H1 (cell line): ENCODE data around the gene SRSF8. TPM values are rescaled to one million over a fixed set of nuclear protein-coding genes. Genes with fewer than 3 reads are reported as not detected.

ENCODE experiments used
- CTCF ChIA-PET: fragments of 300-600 bp; sonication (Branson Sonifier 250); formaldehyde crosslinking; loops from one replicate; lab custom pipeline; 2021; ENCODE audit not compliant: partially characterized antibody; lab: Charles Lee
- POLR2A ChIA-PET: fragments of 300-600 bp; sonication (Branson Sonifier 250); formaldehyde crosslinking; loops from one replicate; lab custom pipeline; 2021; ENCODE audit warnings: inconsistent platforms; ENCODE audit not compliant: partially characterized antibody; lab: Charles Lee
- DNase-seq, 2 experiments: peaks; one replicate each; pipeline versions ENCODE4 v3.0.0 to v3.0.0-alpha.2; 2010 to 2022; ENCODE audit warnings: low spot score in 2 of 2, low read depth in 1 of 2, mixed read lengths in 1 of 2
- FAIRE-seq: peaks from 2 replicates; lab custom pipeline; 2011; peaks lifted over from hg19 to GRCh38; lab: Jason Lieb, UNC
- H2AFZ ChIP-seq: 2 replicates; pipeline ENCODE4 v1.8.1; 2012; ENCODE audit warnings: low read length, inconsistent platforms
- H2AK5ac ChIP-seq: 2 replicates; pipeline ENCODE4 v1.6.1; 2013; ENCODE audit warnings: low read depth, low read length
- H2BK120ac ChIP-seq: replicated peaks from 2 replicates; pipeline ENCODE3; 2013; ENCODE audit warnings: low read depth, low read length, inconsistent platforms
- H2BK12ac ChIP-seq: 2 replicates; pipeline ENCODE4 v1.6.1; 2013; ENCODE audit warnings: low read depth, low read length
- H2BK15ac ChIP-seq: 2 replicates; pipeline ENCODE4 v1.6.1; 2013; ENCODE audit warnings: low read length
- H2BK20ac ChIP-seq: 2 replicates; pipeline ENCODE4 v1.6.1; 2013; ENCODE audit warnings: low read length
- H2BK5ac ChIP-seq: 2 replicates; pipeline ENCODE4 v1.6.1; 2013; ENCODE audit warnings: low read depth, low read length
- H3K14ac ChIP-seq: 2 replicates; pipeline ENCODE4 v1.6.1; 2013; ENCODE audit warnings: inconsistent platforms; ENCODE audit not compliant: insufficient read length
- H3K18ac ChIP-seq: 2 replicates; pipeline ENCODE4 v1.6.1; 2013; ENCODE audit warnings: low read length; ENCODE audit errors: extremely low read depth
- H3K23ac ChIP-seq: 2 replicates; pipeline ENCODE4 v1.6.1; 2013; ENCODE audit warnings: inconsistent platforms; ENCODE audit not compliant: insufficient read length
- H3K23me2 ChIP-seq: 2 replicates; pipeline ENCODE4 v1.6.1; 2013; ENCODE audit warnings: low read depth, low read length
- H3K27ac ChIP-seq: 2 replicates; pipeline ENCODE4 v1.6.1; 2011; ENCODE audit warnings: low read depth, low read length, inconsistent platforms
- H3K27me3 ChIP-seq, 4 experiments: replicated peaks in 1 of 4; 1 replicate in 1 of 4; 2 replicates in 3 of 4; pipeline versions ENCODE4 v1.6.1 to v1.8.1; 2011 to 2013; ENCODE audit warnings: low read length in 3 of 4, mild to moderate bottlenecking in 3 of 4, inconsistent platforms in 2 of 4, mixed read lengths in 2 of 4, moderate library complexity in 1 of 4; ENCODE audit not compliant: control insufficient read depth in 3 of 4, insufficient read depth in 3 of 4; ENCODE audit errors: extremely low read depth in 1 of 4
- H3K36me3 ChIP-seq, 4 experiments: 2 replicates each; pipeline versions ENCODE4 v1.6.1 to v1.8.1; 2011 to 2013; ENCODE audit warnings: mild to moderate bottlenecking in 4 of 4, low read length in 3 of 4, moderate library complexity in 2 of 4, control low read depth in 1 of 4, inconsistent platforms in 1 of 4; ENCODE audit not compliant: insufficient read depth in 4 of 4, control insufficient read depth in 2 of 4
- H3K4ac ChIP-seq: replicated peaks from 2 replicates; pipeline ENCODE3; 2013; ENCODE audit warnings: low read length, low read depth, mixed read lengths, inconsistent platforms; ENCODE audit not compliant: insufficient read length
- H3K4me1 ChIP-seq, 4 experiments: replicated peaks in 1 of 4; 1 replicate in 1 of 4; 2 replicates in 3 of 4; pipeline versions ENCODE4 v1.6.1 to v1.8.1; 2011 to 2013; ENCODE audit warnings: low read length in 3 of 4, inconsistent platforms in 2 of 4, mixed read lengths in 1 of 4; ENCODE audit not compliant: insufficient read depth in 4 of 4, control insufficient read depth in 3 of 4
- H3K4me2 ChIP-seq, 2 experiments: 2 replicates each; pipeline versions ENCODE4 v1.6.1 to v1.8.1; 2011 to 2013; ENCODE audit warnings: low read depth in 2 of 2, low read length in 2 of 2, control low read depth in 1 of 2, inconsistent platforms in 1 of 2, mild to moderate bottlenecking in 1 of 2; ENCODE audit not compliant: insufficient read depth in 1 of 2
- H3K4me3 ChIP-seq, 4 experiments: fragments of 200-600, 300-600 bp in 1 of 4; sonication (generic), shearing (Covaris generic), sonication (Bioruptor Twin) in 1 of 4; 2 replicates each; pipeline versions ENCODE4 v1.5.1 to v1.8.1; 2011 to 2016; ENCODE audit warnings: low read length in 4 of 4, low read depth in 3 of 4, control low read depth in 2 of 4, inconsistent platforms in 2 of 4, mild to moderate bottlenecking in 2 of 4, mixed read lengths in 1 of 4, moderate library complexity in 1 of 4; ENCODE audit not compliant: insufficient read depth in 2 of 4; ENCODE audit errors: extremely low read depth in 1 of 4
- H3K56ac ChIP-seq: replicated peaks from 2 replicates; pipeline ENCODE3; 2013; ENCODE audit warnings: low read depth, mild to moderate bottlenecking, mixed read lengths, low read length, inconsistent platforms; ENCODE audit not compliant: insufficient read length
- H3K79me1 ChIP-seq: 2 replicates; pipeline ENCODE4 v1.6.1; 2013; ENCODE audit warnings: low read depth, low read length, control low read depth
- H3K79me2 ChIP-seq, 2 experiments: 2 replicates each; pipeline versions ENCODE4 v1.6.1 to v1.8.1; 2012 to 2013; ENCODE audit warnings: low read length in 2 of 2, mild to moderate bottlenecking in 2 of 2, inconsistent platforms in 1 of 2; ENCODE audit not compliant: insufficient read depth in 2 of 2, control insufficient read depth in 1 of 2
- H3K9ac ChIP-seq, 4 experiments: replicated peaks in 1 of 4; 1 replicate in 1 of 4; 2 replicates in 3 of 4; pipeline versions ENCODE4 v1.6.1 to v1.8.1; 2011 to 2013; ENCODE audit warnings: low read depth in 3 of 4, low read length in 3 of 4, control low read depth in 2 of 4, mild to moderate bottlenecking in 2 of 4, moderate library complexity in 2 of 4, inconsistent platforms in 1 of 4; ENCODE audit errors: extremely low read depth in 1 of 4
- H3K9me3 ChIP-seq, 2 experiments: 2 replicates each; pipeline versions ENCODE4 v1.6.1 to v1.8.1; 2012 to 2013; ENCODE audit warnings: mild to moderate bottlenecking in 2 of 2, moderate library complexity in 2 of 2, control low read depth in 1 of 2, inconsistent platforms in 1 of 2, low read depth in 1 of 2, low read length in 1 of 2, mixed read lengths in 1 of 2; ENCODE audit not compliant: insufficient read depth in 2 of 2
- H4K20me1 ChIP-seq, 2 experiments: replicated peaks in 1 of 2; 2 replicates each; pipeline versions ENCODE3 to v1.8.1; 2011 to 2013; ENCODE audit warnings: inconsistent platforms in 2 of 2, low read length in 2 of 2, mild to moderate bottlenecking in 1 of 2; ENCODE audit not compliant: insufficient read depth in 2 of 2, control insufficient read depth in 1 of 2
- H4K5ac ChIP-seq: 2 replicates; pipeline ENCODE4 v1.6.1; 2013; ENCODE audit warnings: low read length, low read depth, mixed read lengths, inconsistent platforms; ENCODE audit not compliant: insufficient read length
- H4K8ac ChIP-seq: 2 replicates; pipeline ENCODE4 v1.8.0; 2013; ENCODE audit warnings: mild to moderate bottlenecking, moderate library complexity, low read length, inconsistent platforms; ENCODE audit not compliant: insufficient read depth; ENCODE audit errors: extremely low read depth
- H4K91ac ChIP-seq: replicated peaks from 2 replicates; pipeline ENCODE3; 2013; ENCODE audit warnings: low read length, mixed read lengths, inconsistent platforms; ENCODE audit not compliant: insufficient read length
- GABPA ChIP-seq: IDR thresholded peaks from 2 replicates; pipeline ENCODE4 v1.6.1; 2011; ENCODE audit warnings: mild to moderate bottlenecking, low read length, moderate library complexity, borderline replicate concordance; ENCODE audit not compliant: insufficient read depth
- WGBS, 2 experiments: shearing (Covaris generic) in 1 of 2; methylation state at CpG; one replicate each; pipeline versions ENCODE4 v1.1.6 to v1.1.7; 2013 to 2015; ENCODE audit warnings: low lambda C conversion rate in 2 of 2, mixed read lengths in 2 of 2, inconsistent platforms in 1 of 2, low coverage in 1 of 2, missing lambda C conversion rate in 1 of 2; ENCODE audit not compliant: insufficient replicate concordance in 2 of 2, insufficient coverage in 1 of 2, insufficient read length in 1 of 2; ENCODE audit errors: extremely low coverage in 1 of 2, missing lambda C conversion rate in 1 of 2; 5-methylcytosine and 5-hydroxymethylcytosine counted together
- polyA plus RNA-seq, 7 experiments: library from polyadenylated mRNA; depleted of rRNA in 3 of 7; stranded (reverse) in 5 of 7; unstranded in 2 of 7; fragments of >200 nt in 5 of 7; fragments of 200-250 nt in 2 of 7; gene quantifications; 1 replicate in 5 of 7; 2 replicates in 1 of 7; 4 replicates in 1 of 7; pipeline versions ENCODE4 v1.2.1 to v1.2.3, GENCODE V29; 2011 to 2013; ENCODE audit warnings: missing spikeins in 2 of 7, mixed read lengths in 2 of 7
- total RNA-seq: library from RNA; stranded (reverse); fragmentation: NEBNext Ultra II Directional; extraction: Animal tissue kit (Norgen Biotek cat#: 25700); gene quantifications from 2 replicates; pipeline ENCODE4 v1.2.1, GENCODE V29; 2021

SRSF8 gene
- total and polyA plus RNA-seq, 2 of the 8 experiments (the other 6 are each of a cell fraction or from before 2014, with no cell fraction given): 13.2 to 18.5 TPM

DNA sequence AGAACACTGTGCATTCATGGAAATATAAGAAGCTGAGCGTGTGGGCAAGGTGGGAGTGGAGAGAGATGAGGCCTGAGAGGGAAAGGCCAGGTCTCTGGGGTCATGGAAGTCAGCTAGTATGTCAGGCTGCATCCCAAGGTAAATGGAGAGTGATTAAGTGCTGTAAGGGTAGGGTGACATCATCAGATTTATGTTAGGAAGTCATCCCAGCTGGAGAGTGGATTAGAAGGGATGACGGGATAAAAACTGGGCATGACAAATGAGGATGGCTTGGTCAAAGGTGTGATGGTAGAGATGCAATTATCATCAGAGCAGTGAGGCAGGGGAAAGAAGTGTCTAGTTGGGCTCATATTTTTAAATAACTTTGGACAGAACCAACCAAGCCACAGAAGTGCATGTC, 19.4 kb downstream of the SRSF8 start:
- TF ChIP-seq GABPA: no peak
- Histone ChIP-seq H3K4me2 (no peak overlapping the region), H2AFZ (no peak overlapping the region), H3K27ac (no peak overlapping the region), H2AK5ac (no peak overlapping the region), H4K8ac (no peak overlapping the region), H3K56ac (no peak overlapping the region), H2BK20ac (no peak overlapping the region), H3K9me3 (no peaks in the 10 kb centered on the region), H4K20me1 (no peaks in the 10 kb centered on the region), H3K4me3 (no peak overlapping the region), H3K4me1 (peaks cover 2 to 6% (median 3%) of the 10 kb centered on the region in 4 experiments), H2BK5ac (no peak overlapping the region), H3K14ac (no peak overlapping the region), H2BK15ac (no peak overlapping the region), H3K18ac (no peak overlapping the region), H3K4ac (no peak overlapping the region), H2BK12ac (no peak overlapping the region), H4K91ac (no peak overlapping the region), H3K79me1 (no peaks in the 10 kb centered on the region), H3K27me3 (peaks cover 1 to 20% (median 17%) of the 10 kb centered on the region in 4 experiments), H4K5ac (no peak overlapping the region), H2BK120ac (no peak overlapping the region), H3K9ac (no peak overlapping the region), H3K23ac (no peak overlapping the region), H3K79me2 (no peaks in the 10 kb centered on the region), H3K36me3 (no peaks in the 10 kb centered on the region), H3K23me2 (peaks cover 11% of the 10 kb centered on the region)
- FAIRE-seq: no peak
- ChIA-PET CTCF (interaction anchor here (0.8 to 9.4 kb wide), 4 partner anchors 12 to 65 kb away, joined by 3 to 84 read pairs (median 6); partner anchors contain the start of gene SRSF8), POLR2A (interaction anchor here (1.1 to 1.5 kb wide), 2 partner anchors 10 to 19 kb away, joined by 5 to 6 read pairs; partner anchors contain the start of gene SRSF8)
- DNase-seq: no peak
- 98% methylated on average over 2 of the region's 2 CpGs; no CpG with 5 or more reads in 1 of the 2 experiments for WGBS, 2 experiments
